ENCODE measurements around the gene EPB41L4A. TPM values are rescaled to one million over a fixed set of nuclear protein-coding genes. Genes with fewer than 3 reads are reported as not detected.
"Not testable (repeated sequence)": the region's sequence is repeated elsewhere in the genome, so short reads cannot be mapped to it uniquely, and the experiment has no call there.

Gene EPB41L4A
- total and polyA plus RNA-seq, 2 donors (not counting 3 experiments of a cell fraction or from before 2014, with no cell fraction given) = 6.0 to 17.9 TPM

- BruUV-seq (replicated peaks) = no TSS peak
- Histone ChIP-seq H3K79me2 (ENCODE audit: control insufficient read depth, insufficient read depth, low read length) (no peaks in the 10 kb centered on the region), H3K27me3 (ENCODE audit: control insufficient read depth in 2 of 2, insufficient read depth in 2 of 2, low read length in 2 of 2) (no peaks in the 10 kb centered on the region), H3K36me3 (ENCODE audit: control insufficient read depth in 2 of 2, extremely low read depth in 1 of 2, insufficient read depth in 2 of 2, low read length in 2 of 2) (no peaks in the 10 kb centered on the region), H3K9me1 (replicated peaks; ENCODE audit: control insufficient read depth, extremely low read depth, insufficient read depth, low read length) (no peaks in the 10 kb centered on the region), H3K27ac (ENCODE audit: insufficient read depth, low read depth, low read length) (no peak overlapping the region), H3K4me1 (ENCODE audit: control insufficient read depth, extremely low read depth, insufficient read depth, low read length) (no peaks in the 10 kb centered on the region), H3K4me2 (ENCODE audit: insufficient read depth, low read length) (no peak overlapping the region), H3K9me3 (replicated peaks; ENCODE audit: control insufficient read depth, insufficient read depth, low read length) (no peaks in the 10 kb centered on the region), H3K9ac (replicated peaks; ENCODE audit: extremely low read depth, insufficient read depth, low read length) (no peak overlapping the region), H2AFZ (ENCODE audit: low read depth, low read length) (no peak overlapping the region), H3K4me3 (replicated peaks in 1 of 3; ENCODE audit: insufficient read depth in 1 of 3, low read depth in 1 of 3, low read length in 3 of 3) (no peak overlapping the region), H4K20me1 (replicated peaks; ENCODE audit: control insufficient read depth, extremely low read depth, insufficient read depth, low read length) (no peaks in the 10 kb centered on the region)
- CTCF ChIA-PET = interaction anchor here (0.7 to 6.3 kb wide), 2 partner anchors 211 to 284 kb away, joined by 3 to 102 read pairs; partner anchors contain the start of gene EPB41L4A
- DNase-seq (ENCODE audit: low read depth, low spot score) = no peak
- TF ChIP-seq GATA2 (IDR thresholded peaks at IDR 0.05; ENCODE audit: insufficient read depth, insufficient read length, low read depth, low read length) = no peak
- TF ChIP-seq MYC (IDR thresholded peaks at IDR 0.05; ENCODE audit: low read depth, low read length) = no peak
- no peak for TF ChIP-seq POLR2AphosphoS5 (IDR thresholded peaks at IDR 0.05; ENCODE audit: insufficient read depth, low read depth, low read length)
- no peak for TF ChIP-seq POLR2A (IDR thresholded peaks at IDR 0.05; ENCODE audit: low read depth, low read length)
- TF ChIP-seq MAX (IDR thresholded peaks at IDR 0.05; ENCODE audit: insufficient read depth, insufficient read length) = no peak
- POLR2A ChIA-PET = no interaction called here
- dilution Hi-C loops (cut with MboI; ENCODE audit: extremely low pct_ligation_motif_present, low sequenced_read_pairs) (no loop called here), intact Hi-C loops (cut with micrococcal nuclease) (no loop called here)
- no peak for FAIRE-seq
Measured at GRCh38 chr5:112208699-112209615, 210.1 kb downstream of the EPB41L4A start.

GRCh38 chr5:112208195-112208594 is 210.9 kb downstream of the EPB41L4A start:
- H4K20me1 ChIP-seq (replicated peaks; ENCODE audit: control insufficient read depth, extremely low read depth, insufficient read depth, low read length); H3K79me2 ChIP-seq (ENCODE audit: control insufficient read depth, insufficient read depth, low read length); H3K4me1 ChIP-seq (ENCODE audit: control insufficient read depth, extremely low read depth, insufficient read depth, low read length); H2AFZ ChIP-seq (ENCODE audit: low read depth, low read length); intact Hi-C loops (cut with micrococcal nuclease); DNase-seq (ENCODE audit: low read depth, low spot score); dilution Hi-C loops (cut with MboI; ENCODE audit: extremely low pct_ligation_motif_present, low sequenced_read_pairs); POLR2A ChIA-PET; H3K36me3 ChIP-seq (ENCODE audit: control insufficient read depth in 2 of 2, extremely low read depth in 1 of 2, insufficient read depth in 2 of 2, low read length in 2 of 2); FAIRE-seq; H3K9ac ChIP-seq (replicated peaks; ENCODE audit: extremely low read depth, insufficient read depth, low read length); H3K4me2 ChIP-seq (ENCODE audit: insufficient read depth, low read length); H3K4me3 ChIP-seq (replicated peaks in 1 of 3; ENCODE audit: insufficient read depth in 1 of 3, low read depth in 1 of 3, low read length in 3 of 3); H3K27ac ChIP-seq (ENCODE audit: insufficient read depth, low read depth, low read length); H3K9me1 ChIP-seq (replicated peaks; ENCODE audit: control insufficient read depth, extremely low read depth, insufficient read depth, low read length); H3K27me3 ChIP-seq (ENCODE audit: control insufficient read depth in 2 of 2, insufficient read depth in 2 of 2, low read length in 2 of 2); H3K9me3 ChIP-seq (replicated peaks; ENCODE audit: control insufficient read depth, insufficient read depth, low read length); BruUV-seq (replicated peaks): not testable (repeated sequence)
- CTCF ChIA-PET = interaction anchor here (6.3 kb wide), 1 partner anchor 212 kb away, joined by 102 read pairs; the partner anchor contains the start of gene EPB41L4A
